Thoracic aorta (tissue), 2 donors: ENCODE results near the gene EIPR1. TPM values are rescaled to one million over a fixed set of nuclear protein-coding genes. Genes with fewer than 3 reads are reported as not detected.

Experiments
- ATAC-seq: fragments of 150-250 bp; one replicate; pipeline ENCODE4 v1.8.0; 2017; ENCODE audit warnings: low read depth; ENCODE audit not compliant: insufficient number of reproducible peaks, low FRiP score
- DNase-seq: peaks from one replicate; pipeline ENCODE4 v3.0.0-alpha.2; 2020; ENCODE audit warnings: low spot score
- H3K27ac ChIP-seq, 2 donors: fragments of 200-600 bp; sonication (generic); 1 replicate in 1 of 2; 2 replicates in 1 of 2; pipeline ENCODE4 v1.5.1; 2016; ENCODE audit warnings: mild to moderate bottlenecking in 2 of 2, moderate library complexity in 2 of 2
- H3K27me3 ChIP-seq: fragments of 200-600 bp; sonication (generic); replicated peaks from 2 replicates; pipeline ENCODE4 v1.6.0; 2016; ENCODE audit warnings: mild to moderate bottlenecking; ENCODE audit not compliant: insufficient read depth
- H3K36me3 ChIP-seq: fragments of 200-600 bp; sonication (generic); one replicate; pipeline ENCODE4 v1.5.1; 2016
- H3K4me1 ChIP-seq, 2 donors: fragments of 200-600 bp; sonication (generic); 1 replicate in 1 of 2; 2 replicates in 1 of 2; pipeline versions ENCODE4 v1.5.1 to v1.6.0; 2016; ENCODE audit warnings: low read depth in 2 of 2, mild to moderate bottlenecking in 1 of 2; ENCODE audit not compliant: control insufficient read depth in 1 of 2
- H3K4me3 ChIP-seq: fragments of 200-600 bp; sonication (generic); 2 replicates; pipeline ENCODE4 v1.5.1; 2016; ENCODE audit warnings: mild to moderate bottlenecking
- H3K9me3 ChIP-seq: fragments of 200-600 bp; sonication (generic); 2 replicates; pipeline ENCODE4 v1.5.1; 2016
- CTCF ChIP-seq: fragments of 200-600 bp; sonication (generic); IDR thresholded peaks from one replicate; pipeline ENCODE4 v1.5.1; 2019; ENCODE audit warnings: antibody characterized with exemption
- total RNA-seq, 2 donors: library from RNA; depleted of rRNA; stranded (reverse); fragments of >200 nt; gene quantifications; one replicate each; pipeline versions ENCODE4 v1.1.0 to v1.2.3, GENCODE V29; 2016

EIPR1 gene
- total RNA-seq, 2 donors from 2014 or later = 17.9 to 40.6 TPM

DNA sequence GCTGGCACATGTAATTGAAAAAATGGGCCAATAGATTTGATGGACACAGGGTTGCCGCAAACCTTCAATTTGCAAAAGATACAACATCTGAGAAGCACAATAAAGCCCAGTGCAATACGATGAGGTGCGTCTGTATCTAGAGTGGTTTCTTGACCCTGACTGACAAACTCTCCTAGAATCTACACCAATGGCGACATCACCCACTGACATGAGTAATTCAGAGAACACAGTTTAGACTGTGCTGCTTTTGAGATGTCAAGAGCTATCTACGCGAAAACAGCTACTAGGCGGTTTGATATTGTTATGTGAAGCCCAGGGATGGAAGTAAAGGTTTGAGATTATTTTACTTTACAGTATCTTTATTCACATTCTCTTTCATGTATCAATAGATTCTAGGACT, 104.9 kb downstream of the EIPR1 start:
- Histone ChIP-seq H3K27me3 (no peaks in the 10 kb centered on the region), H3K27ac (no peak overlapping the region), H3K36me3 (no peaks in the 10 kb centered on the region), H3K4me3 (no peak overlapping the region), H3K9me3 (peaks cover 5% of the 10 kb centered on the region), H3K4me1 (no peaks in the 10 kb centered on the region)
- DNase-seq = no peak
- no peak for ATAC-seq
- TF ChIP-seq CTCF = no peak

GRCh38 chr2:3270095-3270478, 107.5 kb downstream of the EIPR1 start:
- H3K9me3 ChIP-seq = no peaks in the 10 kb centered on the region
- no peak for ATAC-seq
- TF ChIP-seq CTCF = no peak
- no peak overlapping the region for H3K4me3 ChIP-seq
- no peaks in the 10 kb centered on the region for H3K27me3 ChIP-seq
- no peak overlapping the region for H3K27ac ChIP-seq
- no peaks in the 10 kb centered on the region for H3K36me3 ChIP-seq
- no peaks in the 10 kb centered on the region for H3K4me1 ChIP-seq
- no peak for DNase-seq

DNA sequence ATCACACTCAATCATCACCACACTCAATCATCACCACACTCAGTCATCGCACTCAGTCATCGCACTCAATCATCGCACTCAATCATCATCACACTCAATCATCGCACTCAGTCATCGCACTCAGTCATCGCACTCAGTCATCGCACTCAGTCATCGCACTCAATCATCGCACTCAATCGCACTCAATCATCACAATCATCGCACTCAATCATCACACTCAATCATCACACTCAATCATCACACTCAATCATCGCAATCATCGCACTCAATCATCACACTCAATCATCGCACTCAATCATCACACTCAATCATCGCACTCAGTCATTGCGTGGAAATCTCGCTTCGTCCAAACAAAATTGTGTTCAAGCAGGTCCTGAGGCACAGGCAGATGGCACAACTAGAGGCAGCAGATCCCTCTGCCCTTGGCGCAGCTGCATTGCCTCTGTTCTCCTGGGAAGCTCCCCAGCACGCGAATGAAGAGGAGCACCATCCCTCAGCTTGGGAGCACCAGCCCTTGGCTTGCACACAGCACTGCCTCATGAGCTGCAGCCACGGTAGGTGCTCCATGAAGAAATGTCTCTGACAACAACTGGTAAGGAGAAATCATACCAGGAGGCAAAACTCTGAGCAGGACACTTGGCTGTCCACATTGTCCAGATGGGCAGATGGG, 108.1 kb downstream of the EIPR1 start:
- no peaks in the 10 kb centered on the region for H3K36me3 ChIP-seq
- H3K27me3 ChIP-seq = no peaks in the 10 kb centered on the region
- TF ChIP-seq CTCF = no peak
- DNase-seq (no peak), ATAC-seq (no peak)
- H3K27ac ChIP-seq = no peak overlapping the region
- no peaks in the 10 kb centered on the region for H3K4me1 ChIP-seq
- no peaks in the 10 kb centered on the region for H3K9me3 ChIP-seq
- no peak overlapping the region for H3K4me3 ChIP-seq

- H3K9me3 ChIP-seq = no peaks in the 10 kb centered on the region
- no peak overlapping the region for H3K4me3 ChIP-seq
- no peaks in the 10 kb centered on the region for H3K4me1 ChIP-seq
- ATAC-seq = no peak
- no peak for TF ChIP-seq CTCF
- no peak overlapping the region for H3K27ac ChIP-seq
- H3K27me3 ChIP-seq = no peaks in the 10 kb centered on the region
- no peaks in the 10 kb centered on the region for H3K36me3 ChIP-seq
- DNase-seq = no peak
These were observed 109.0 kb downstream of the EIPR1 start for GRCh38 chr2:3268705-3269029.

DNA sequence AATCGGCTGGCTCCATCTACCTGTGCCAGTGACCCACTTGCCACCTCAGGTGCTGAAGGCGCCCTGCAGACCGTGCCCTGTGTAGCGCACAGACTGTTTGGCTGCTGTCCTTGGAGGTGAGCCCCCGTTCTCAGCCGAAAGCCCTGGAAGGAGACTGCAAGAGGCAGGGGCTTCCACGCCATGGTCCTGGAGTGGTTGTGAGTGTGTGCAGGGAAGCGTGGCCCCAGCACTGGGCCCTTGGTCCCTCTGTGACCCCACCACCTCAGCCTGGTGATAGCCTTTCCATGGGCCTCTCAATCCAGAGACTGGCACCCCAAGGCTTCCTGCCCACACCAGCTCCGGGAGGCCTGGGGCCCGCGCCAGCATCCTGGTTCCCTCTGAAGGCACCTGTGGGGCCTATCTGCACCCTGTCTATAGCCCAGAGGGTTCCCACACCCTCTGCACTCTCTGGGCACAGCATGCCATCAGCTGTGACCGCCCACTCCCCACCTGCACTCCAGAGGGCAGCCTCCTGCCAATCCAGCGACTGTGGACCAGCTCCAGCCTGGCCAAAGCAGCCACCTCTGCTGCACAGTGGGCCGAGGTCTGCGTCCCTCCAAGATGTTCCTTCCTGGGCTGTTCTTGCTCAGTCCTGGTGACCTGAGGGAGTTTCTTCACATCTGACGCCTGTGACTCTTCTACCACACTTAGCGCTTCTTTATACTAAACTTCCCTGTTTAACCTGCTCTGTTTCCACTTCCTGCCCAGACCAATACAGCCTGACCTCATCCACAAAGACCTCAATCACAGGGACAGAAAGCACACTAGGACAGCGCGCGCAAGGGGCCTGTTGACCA, 109.5 kb downstream of the EIPR1 start:
- Histone ChIP-seq H3K27me3 (no peaks in the 10 kb centered on the region), H3K36me3 (no peaks in the 10 kb centered on the region), H3K9me3 (no peaks in the 10 kb centered on the region), H3K4me3 (no peak overlapping the region), H3K27ac (no peak overlapping the region), H3K4me1 (no peaks in the 10 kb centered on the region)
- ATAC-seq (no peak), DNase-seq (no peak)
- no peak for TF ChIP-seq CTCF
